COR-L47 (cell line): Measurements from ENCODE around the gene RAVER2.
"Not testable (repeated sequence)": the region's sequence is repeated elsewhere in the genome, so short reads cannot be mapped to it uniquely, and the experiment has no call there.

Source experiments
- DNase-seq: peaks from one replicate; lab custom pipeline; 2025; lab: John Stamatoyannopoulos, UW

RAVER2 gene

GRCh38 chr1:64744492-64745180 is at the start of gene RAVER2:
TSS of gene RAVER2 (plus strand) at chr1:64745075. CDS start at chr1:64745173, 98 bp downstream.
- peak; percentile 64 for DNase-seq

- no peak for DNase-seq
Observed at GRCh38 chr1:64696879-64697278, 48.0 kb upstream of the RAVER2 start.

GRCh38 chr1:64699327-64699726 is 45.5 kb upstream of the RAVER2 start:
- no peak for DNase-seq

GRCh38 chr1:64701071-64701470 is 43.8 kb upstream of the RAVER2 start:
- DNase-seq, result no peak

DNA sequence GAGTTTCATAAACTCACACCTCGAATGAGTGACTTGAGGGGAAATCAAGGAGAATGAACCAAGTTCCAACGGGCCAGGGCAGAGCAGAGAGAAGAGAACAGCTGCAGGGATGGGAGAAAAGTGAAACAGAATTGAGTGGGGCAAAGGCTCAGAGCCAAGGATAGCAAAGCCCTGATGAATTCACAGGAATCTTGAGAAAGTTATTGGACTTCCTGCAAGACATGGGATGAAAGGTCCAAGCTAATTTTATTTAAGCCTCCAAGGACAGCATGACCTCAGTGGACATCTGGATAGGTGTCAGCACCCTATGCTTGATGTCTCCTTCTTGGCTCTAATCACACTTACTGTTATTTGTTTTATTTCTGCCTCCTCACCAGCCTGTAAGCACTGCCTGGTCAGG is 43.0 kb upstream of the RAVER2 start:
- no peak for DNase-seq

DNA sequence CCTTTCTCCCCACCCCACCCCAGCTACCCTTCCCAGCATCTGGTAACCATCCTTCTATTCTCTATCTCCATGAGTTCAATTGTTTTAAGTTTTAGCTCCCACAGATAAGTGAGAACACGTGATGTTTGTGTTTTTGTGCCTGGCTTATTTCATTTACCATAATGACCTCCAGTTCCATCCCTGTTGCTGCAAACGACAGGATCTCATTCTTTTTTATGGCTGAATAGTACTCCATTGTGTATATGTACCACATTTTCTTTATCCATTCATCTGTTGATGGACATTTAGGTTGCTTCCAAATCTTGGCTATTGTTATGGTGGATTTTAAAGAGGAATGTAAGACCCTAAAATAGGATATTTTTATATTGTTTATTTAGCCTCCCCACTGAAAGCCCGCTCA is 42.2 kb upstream of the RAVER2 start:
- not testable (repeated sequence) for DNase-seq

- DNase-seq, result no peak
Observed at GRCh38 chr1:64703600-64703999, 41.3 kb upstream of the RAVER2 start.

- DNase-seq, result no peak
Observed at GRCh38 chr1:64705591-64705990, 39.3 kb upstream of the RAVER2 start.

DNA sequence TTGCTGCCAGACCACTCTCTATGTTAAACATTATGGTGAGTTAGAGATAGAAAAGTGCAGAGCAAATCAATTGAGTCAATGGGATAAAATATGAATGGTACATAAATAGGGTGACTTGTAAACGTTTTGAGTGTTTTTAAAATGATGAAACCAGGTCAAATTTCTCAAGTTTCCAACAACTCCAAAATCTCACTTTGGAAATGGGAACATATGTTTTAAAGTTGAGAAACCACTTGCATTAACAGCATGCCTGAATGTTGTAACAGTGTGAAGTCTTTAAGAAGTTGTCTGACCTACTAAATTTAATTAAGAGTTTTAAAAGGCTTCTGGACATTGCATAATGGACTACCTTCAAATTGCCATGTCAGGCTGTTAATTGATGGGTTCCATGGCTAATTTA is 33.6 kb upstream of the RAVER2 start:
- no peak for DNase-seq

GRCh38 chr1:64712049-64712448 is 32.8 kb upstream of the RAVER2 start:
- DNase-seq, result no peak

- DNase-seq, result no peak
Observed at GRCh38 chr1:64715186-64715585, 29.7 kb upstream of the RAVER2 start.

DNA sequence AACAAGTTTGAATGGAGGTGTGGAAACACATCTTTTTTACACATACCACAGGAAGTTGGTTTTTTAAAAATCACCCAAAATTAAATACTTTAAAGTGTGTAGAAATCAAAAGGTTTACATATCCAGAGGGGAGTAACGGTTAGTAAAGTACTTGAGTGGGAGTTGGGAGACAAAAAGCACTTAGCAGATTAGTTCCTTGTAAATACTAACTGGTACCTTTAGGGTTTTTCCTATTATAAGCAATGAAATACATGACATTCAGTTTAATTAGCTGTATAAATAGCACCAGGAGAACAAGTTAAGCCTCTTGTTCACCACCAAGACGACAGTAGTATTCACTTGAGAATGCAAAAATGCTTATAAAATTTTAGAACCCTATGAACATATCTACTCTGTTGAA is 23.7 kb upstream of the RAVER2 start:
- DNase-seq, result no peak

GRCh38 chr1:64721576-64722145 is 23.2 kb upstream of the RAVER2 start:
- DNase-seq, result no peak

DNA sequence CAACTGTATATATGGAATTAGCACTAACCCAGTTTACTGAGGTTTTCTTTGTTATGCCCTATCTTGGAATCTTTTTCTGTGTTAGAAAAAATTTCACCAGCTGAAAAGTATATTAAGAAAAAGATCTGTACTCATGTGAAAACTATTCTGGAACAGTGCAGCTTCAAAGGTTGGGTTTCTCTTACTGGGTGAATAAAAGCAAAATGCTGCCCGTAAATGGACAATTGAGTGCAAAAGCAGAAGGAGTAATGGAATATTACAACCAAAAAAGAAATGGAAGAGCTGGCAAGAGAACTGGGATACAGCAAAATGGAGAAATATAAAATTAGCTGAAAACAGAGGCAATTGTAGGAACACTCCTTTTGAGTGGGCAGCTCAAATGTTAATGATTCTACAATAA is 17.0 kb upstream of the RAVER2 start:
- DNase-seq, result no peak

GRCh38 chr1:64733581-64734286 is 11.1 kb upstream of the RAVER2 start:
- no peak for DNase-seq

- no peak for DNase-seq
Observed at GRCh38 chr1:64734287-64734652, 10.6 kb upstream of the RAVER2 start.

DNA sequence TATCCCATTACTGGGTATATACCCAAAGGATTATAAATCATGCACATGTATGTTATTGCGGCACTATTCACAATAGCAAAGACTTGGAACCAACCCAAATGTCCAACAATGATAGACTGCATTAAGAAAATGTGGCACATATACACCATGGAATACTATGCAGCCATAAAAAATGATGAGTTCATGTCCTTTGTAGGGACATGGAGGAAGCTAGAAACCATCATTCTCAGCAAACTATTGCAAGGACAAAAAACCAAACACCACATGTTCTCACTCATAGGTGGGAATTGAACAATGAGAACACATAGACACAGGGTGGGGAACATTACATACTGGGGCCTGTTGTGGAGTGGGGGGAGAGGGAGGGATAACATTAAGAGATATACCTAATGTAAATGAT is 4.2 kb upstream of the RAVER2 start:
- not testable (repeated sequence) for DNase-seq

DNA sequence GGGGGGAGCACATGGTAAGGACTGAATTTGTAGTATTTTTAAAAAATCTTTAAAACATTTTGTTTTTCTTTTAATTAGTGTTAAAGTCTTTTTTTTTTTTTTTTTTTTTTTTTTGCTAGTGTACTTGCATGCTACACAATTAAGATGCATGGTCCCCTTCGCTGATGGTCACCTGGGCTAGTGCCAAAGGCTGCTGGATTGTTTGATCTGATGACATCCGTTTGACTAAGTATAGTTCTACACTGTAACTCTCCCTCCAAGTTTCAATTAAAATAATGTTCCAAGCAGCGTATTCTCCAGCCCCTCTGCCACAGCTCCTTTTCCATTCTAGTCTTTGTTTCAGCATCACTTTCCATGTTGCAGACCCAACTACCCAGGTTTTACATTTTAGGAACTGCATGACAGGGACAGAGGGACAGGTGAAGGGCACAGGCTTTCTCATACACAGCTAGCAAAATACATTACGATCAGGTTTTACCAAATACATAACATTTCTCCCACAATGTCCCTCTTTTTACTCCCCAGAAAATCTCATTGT is 852 bp upstream of the RAVER2 start:
- DNase-seq, result peak; percentile 7

DNA sequence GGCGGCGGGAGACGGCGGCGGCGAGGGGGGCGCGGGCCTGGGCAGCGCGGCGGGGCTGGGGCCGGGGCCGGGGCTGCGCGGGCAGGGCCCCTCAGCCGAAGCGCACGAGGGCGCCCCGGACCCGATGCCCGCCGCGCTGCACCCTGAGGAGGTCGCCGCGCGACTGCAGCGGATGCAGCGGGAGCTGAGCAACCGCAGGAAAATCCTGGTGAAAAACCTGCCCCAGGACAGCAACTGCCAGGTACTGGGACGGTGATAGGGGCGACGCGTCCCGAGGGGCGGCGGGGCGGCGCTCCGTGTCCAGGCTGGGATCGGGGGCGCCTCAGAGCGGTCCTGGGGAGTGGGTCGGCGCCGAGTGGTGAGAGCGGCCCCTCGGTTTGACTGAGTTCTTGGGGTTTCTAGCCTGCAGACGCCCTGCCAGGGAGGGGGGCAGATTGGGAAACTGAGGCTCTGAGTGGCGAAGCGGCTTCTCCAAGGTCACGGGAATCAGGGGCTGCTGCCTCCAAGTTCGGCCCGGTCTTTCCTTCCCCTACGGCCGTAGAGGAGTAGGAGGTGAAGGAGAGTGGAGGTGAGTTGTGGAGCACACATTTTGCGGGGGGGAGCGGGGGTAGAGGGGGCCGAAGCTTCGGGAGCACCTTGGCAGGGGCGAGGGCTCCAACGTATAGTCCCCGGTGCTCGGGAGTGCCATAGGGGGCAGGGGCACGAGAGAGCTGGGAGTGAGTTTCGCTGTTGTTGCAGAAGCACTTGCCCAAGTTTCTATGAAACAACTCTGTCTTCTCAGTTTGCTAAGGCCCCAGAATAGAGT is 508 bp downstream of the RAVER2 start:
- DNase-seq, result peak; percentile 35

GRCh38 chr1:64745986-64746940 is 1.4 kb downstream of the RAVER2 start:
- DNase-seq, result peak; percentile 12

GRCh38 chr1:64748222-64748621 is 3.3 kb downstream of the RAVER2 start:
- no peak for DNase-seq
